IMR-90 (cell line): ENCODE measurements around the gene ZNF800.

Source experiments
- CTCF ChIP-seq: conservative IDR thresholded peaks from 2 replicates; pipeline ENCODE4 v1.5.1; 2012; ENCODE audit warnings: mild to moderate bottlenecking, low read depth, low read length, improper control_type of control experiment
- ELK1 ChIP-seq: fragments of 150-350 bp; IDR thresholded peaks from 2 replicates; pipeline ENCODE4 v1.6.1; 2016; ENCODE audit warnings: low read depth, mild to moderate bottlenecking, low read length, moderate library complexity, borderline replicate concordance
- POLR2A ChIP-seq: IDR thresholded peaks from 2 replicates; pipeline ENCODE4 v1.6.1; 2012; ENCODE audit warnings: mild to moderate bottlenecking, low read depth, low read length
- RCOR1 ChIP-seq: IDR thresholded peaks from 2 replicates; pipeline ENCODE4 v1.6.1; 2012; ENCODE audit warnings: mild to moderate bottlenecking, low read length, improper control_type of control experiment; ENCODE audit not compliant: insufficient replicate concordance
- RFX5 ChIP-seq: IDR thresholded peaks from 2 replicates; pipeline ENCODE4 v1.8.0; 2012; ENCODE audit warnings: low read depth, mild to moderate bottlenecking, low read length, moderate library complexity

- TF ChIP-seq CTCF (no peak), RFX5 (no peak), POLR2A (no peak), ELK1 (no peak), RCOR1 (no peak)
Observed at GRCh38 chr7:127365957-127366315, 26.6 kb downstream of the ZNF800 start.
